Activated CD8-positive, alpha-beta T cell treated with anti-CD3 and anti-CD28 coated beads for 36 hours (primary cell): ENCODE results near the gene TRMO. TPM values are rescaled to one million over a fixed set of nuclear protein-coding genes. Genes with fewer than 3 reads are reported as not detected.

ENCODE experiments used
- ATAC-seq: fragments of 200-7000 bp; cut with Tn5 transposase; one replicate; pipeline ENCODE4 v1.10.0; 2021; ENCODE audit warnings: mild to moderate bottlenecking, moderate library complexity
- CTCF ChIA-PET: fragments of 350-600 bp; sonication (Branson Sonifier 250); formaldehyde crosslinking; loops from one replicate; lab custom pipeline; 2021; ENCODE audit warnings: antibody characterized with exemption; lab: Charles Lee
- POLR2A ChIA-PET: fragments of 350-600 bp; sonication (Branson Sonifier 250); formaldehyde crosslinking; loops from one replicate; lab custom pipeline; 2021; ENCODE audit warnings: antibody characterized with exemption; lab: Charles Lee
- DNase-seq: peaks from one replicate; pipeline ENCODE4 v3.0.0-alpha.2; 2020
- H3K27ac Mint-ChIP-seq: one replicate; pipeline ENCODE4 v1.8.0; 2021; ENCODE audit warnings: mild to moderate bottlenecking, mixed read lengths
- H3K27me3 Mint-ChIP-seq: one replicate; pipeline ENCODE4 v1.8.0; 2021; ENCODE audit warnings: mixed read lengths
- H3K36me3 Mint-ChIP-seq: one replicate; pipeline ENCODE4 v1.8.0; 2021; ENCODE audit warnings: low read depth, mixed read lengths
- H3K4me1 Mint-ChIP-seq: one replicate; pipeline ENCODE4 v1.8.0; 2021; ENCODE audit warnings: low read depth, mixed read lengths
- H3K4me3 Mint-ChIP-seq: one replicate; pipeline ENCODE4 v1.8.0; 2021; ENCODE audit warnings: mild to moderate bottlenecking, moderate library complexity, mixed read lengths
- H3K9me3 Mint-ChIP-seq: one replicate; pipeline ENCODE4 v1.8.0; 2021; ENCODE audit warnings: mixed read lengths
- intact Hi-C: fragments of 100-400 bp; cut with micrococcal nuclease; formaldehyde crosslinking; loops from one replicate; pipeline ENCODE4 v1.10.0; 2022
- total RNA-seq, 2 experiments: library from RNA; stranded (reverse); gene quantifications; one replicate each; pipeline ENCODE4 v1.2.3, GENCODE V29; 2021
- TF ChIP-seq, protein P1 (sequence below): fragments of 200-600 bp; IDR thresholded peaks from one replicate; pipeline ENCODE4 v1.8.0; 2022; ENCODE audit warnings: antibody characterized with exemption, mild to moderate bottlenecking

TRMO gene
- total RNA-seq, 2 experiments from 2014 or later, result 12.6 to 13.3 TPM

DNA sequence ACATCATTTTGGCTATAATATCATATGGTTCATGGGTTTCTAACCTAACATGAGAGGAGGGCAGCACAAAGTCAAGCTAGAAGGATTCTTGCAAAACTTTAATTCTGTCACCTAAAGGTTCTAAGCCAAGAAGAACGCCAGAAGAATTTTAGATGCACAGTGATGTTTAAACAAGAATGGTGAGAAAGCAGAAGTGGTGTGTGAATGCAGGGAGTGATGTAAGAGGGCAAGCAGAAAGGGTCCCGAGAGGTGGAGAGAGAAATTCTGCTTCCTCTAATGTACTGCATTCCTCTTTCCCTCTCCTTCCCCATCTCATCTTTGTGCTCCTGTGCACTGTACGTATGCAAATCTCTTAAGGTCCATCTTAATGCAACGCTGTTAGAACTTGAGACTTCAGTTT is 2.1 kb upstream of the TRMO start:
- Mint-ChIP-seq H3K27ac (peak overlapping the region; percentile 50), H3K4me3 (peak overlapping the region; percentile 82), H3K27me3 (peaks cover 2% of the 10 kb centered on the region), H3K9me3 (no peaks in the 10 kb centered on the region), H3K36me3 (peaks cover 5% of the 10 kb centered on the region), H3K4me1 (peaks cover 31% of the 10 kb centered on the region)
- intact Hi-C loops, result loop anchor here (5.0 kb wide), 1 partner anchor 333 kb away; the partner anchor contains the start of gene TBC1D2
- ChIA-PET CTCF (interaction anchor here (0.7 to 9.3 kb wide), 39 partner anchors 10 to 332 kb away, joined by 3 to 100 read pairs (median 9); partner anchors contain the start of genes ANP32B, HEMGN and TBC1D2), POLR2A (interaction anchor here (0.7 to 6.3 kb wide), 7 partner anchors 11 to 194 kb away, joined by 3 to 121 read pairs (median 3); partner anchors contain the start of genes ANP32B and TRIM14)
- TF ChIP-seq, protein P1, sequence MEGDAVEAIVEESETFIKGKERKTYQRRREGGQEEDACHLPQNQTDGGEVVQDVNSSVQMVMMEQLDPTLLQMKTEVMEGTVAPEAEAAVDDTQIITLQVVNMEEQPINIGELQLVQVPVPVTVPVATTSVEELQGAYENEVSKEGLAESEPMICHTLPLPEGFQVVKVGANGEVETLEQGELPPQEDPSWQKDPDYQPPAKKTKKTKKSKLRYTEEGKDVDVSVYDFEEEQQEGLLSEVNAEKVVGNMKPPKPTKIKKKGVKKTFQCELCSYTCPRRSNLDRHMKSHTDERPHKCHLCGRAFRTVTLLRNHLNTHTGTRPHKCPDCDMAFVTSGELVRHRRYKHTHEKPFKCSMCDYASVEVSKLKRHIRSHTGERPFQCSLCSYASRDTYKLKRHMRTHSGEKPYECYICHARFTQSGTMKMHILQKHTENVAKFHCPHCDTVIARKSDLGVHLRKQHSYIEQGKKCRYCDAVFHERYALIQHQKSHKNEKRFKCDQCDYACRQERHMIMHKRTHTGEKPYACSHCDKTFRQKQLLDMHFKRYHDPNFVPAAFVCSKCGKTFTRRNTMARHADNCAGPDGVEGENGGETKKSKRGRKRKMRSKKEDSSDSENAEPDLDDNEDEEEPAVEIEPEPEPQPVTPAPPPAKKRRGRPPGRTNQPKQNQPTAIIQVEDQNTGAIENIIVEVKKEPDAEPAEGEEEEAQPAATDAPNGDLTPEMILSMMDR, result no peak
- ATAC-seq, result no peak
- DNase-seq, result no peak

- Mint-ChIP-seq H3K27me3 (peaks cover 2% of the 10 kb centered on the region), H3K27ac (peak overlapping the region; percentile 95), H3K36me3 (peaks cover 5% of the 10 kb centered on the region), H3K4me1 (peaks cover 34% of the 10 kb centered on the region), H3K9me3 (no peaks in the 10 kb centered on the region), H3K4me3 (peak overlapping the region; percentile 82)
- DNase-seq (peak; percentile 93), ATAC-seq (peak; percentile 34)
- TF ChIP-seq, protein P1, result peak; percentile 99
- ChIA-PET CTCF (interaction anchor here (0.7 to 9.3 kb wide), 43 partner anchors 10 to 333 kb away, joined by 3 to 100 read pairs (median 8); partner anchors contain the start of genes ANP32B, HEMGN, TBC1D2 and XPA), POLR2A (interaction anchor here (0.9 to 6.3 kb wide), 10 partner anchors 12 to 332 kb away, joined by 3 to 121 read pairs (median 10); partner anchors contain the start of genes ANP32B, TBC1D2 and TRIM14)
- intact Hi-C loops, result loop anchor here (1.0 to 5.0 kb wide), 4 partner anchors 31 to 334 kb away; partner anchors contain the start of genes ANP32B and TBC1D2
Measured at GRCh38 chr9:97923529-97924108, 1.3 kb upstream of the TRMO start.

- TF ChIP-seq, protein P1, result peak; percentile 49
- intact Hi-C loops, result no loop called here
- POLR2A ChIA-PET, result interaction anchor here (1.2 to 6.3 kb wide), 3 partner anchors 11 to 337 kb away, joined by 3 to 121 read pairs (median 86); partner anchors contain the start of gene ANP32B
- peaks cover 22% of the 10 kb centered on the region for H3K36me3 Mint-ChIP-seq
- peaks cover 51% of the 10 kb centered on the region for H3K4me1 Mint-ChIP-seq
- no peak for DNase-seq
- ATAC-seq, result no peak
- peak overlapping the region; percentile 95 for H3K27ac Mint-ChIP-seq
- H3K9me3 Mint-ChIP-seq, result no peaks in the 10 kb centered on the region
- peaks cover 2% of the 10 kb centered on the region for H3K27me3 Mint-ChIP-seq
- peak overlapping the region; percentile 82 for H3K4me3 Mint-ChIP-seq
- CTCF ChIA-PET, result interaction anchor here (0.8 to 9.3 kb wide), 6 partner anchors 8 to 154 kb away, joined by 3 to 100 read pairs (median 15); no protein-coding TSS in a partner anchor
Measured at GRCh38 chr9:97919217-97919813, 3.0 kb downstream of the TRMO start.

DNA sequence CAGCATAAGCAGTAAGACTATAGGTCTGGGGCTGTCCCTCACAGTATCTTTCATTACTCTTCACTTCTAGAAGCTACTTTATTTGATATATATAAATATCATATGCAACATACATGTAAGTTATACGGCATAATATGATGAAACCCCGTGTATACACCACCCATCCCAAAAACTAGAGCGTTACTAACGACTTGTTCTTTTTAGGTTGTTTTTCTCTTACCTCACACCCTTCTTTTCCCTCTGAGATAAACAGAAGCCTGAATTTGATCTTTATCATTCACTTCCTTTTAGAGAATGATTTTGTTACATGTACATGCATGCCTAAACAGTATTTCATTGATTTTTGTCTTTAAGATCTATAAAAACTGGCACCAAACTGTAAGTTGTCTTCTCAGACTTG is 3.7 kb downstream of the TRMO start:
- ATAC-seq (no peak), DNase-seq (no peak)
- Mint-ChIP-seq H3K27me3 (peaks cover 2% of the 10 kb centered on the region), H3K27ac (peak overlapping the region; percentile 95), H3K36me3 (peaks cover 22% of the 10 kb centered on the region), H3K4me3 (peak overlapping the region; percentile 82), H3K4me1 (peaks cover 45% of the 10 kb centered on the region), H3K9me3 (no peaks in the 10 kb centered on the region)
- ChIA-PET CTCF (interaction anchor here (9.3 kb wide), 1 partner anchor 18 kb away, joined by 100 read pairs; no protein-coding TSS in a partner anchor), POLR2A (interaction anchor here (0.6 to 6.3 kb wide), 5 partner anchors 9 to 1527 kb away, joined by 3 to 121 read pairs (median 3); partner anchors contain the start of gene ANP32B)
- intact Hi-C loops, result no loop called here
- TF ChIP-seq, protein P1, result no peak
